ENCODE data around the gene BFSP2. TPM values are rescaled to one million over a fixed set of nuclear protein-coding genes. Genes with fewer than 3 reads are reported as not detected.

Gene BFSP2
- total RNA-seq, 1 donor from 2014 or later = not detected

DNA sequence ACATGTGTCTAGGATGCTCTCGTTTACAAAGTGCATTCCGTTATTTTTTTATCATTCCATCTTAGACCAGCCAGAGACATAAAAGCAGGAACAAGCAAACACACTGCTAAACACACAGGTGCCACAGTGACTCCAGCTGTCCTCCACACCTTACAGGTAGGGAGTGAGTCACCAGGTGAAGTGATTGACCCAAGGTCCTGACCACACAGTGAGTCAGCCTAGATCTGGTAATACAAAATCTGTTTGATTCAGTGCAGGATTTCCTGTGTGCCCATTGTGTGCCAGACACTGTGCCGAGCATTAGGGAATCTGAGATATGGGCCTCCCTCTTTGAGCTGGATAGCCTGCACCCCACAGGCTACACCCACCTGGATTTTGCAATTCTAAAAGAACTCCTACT is 16.7 kb upstream of the BFSP2 start:
- DNase-seq (ENCODE audit: low spot score in 2 of 2) (no peak), FAIRE-seq (no peak)

DNA sequence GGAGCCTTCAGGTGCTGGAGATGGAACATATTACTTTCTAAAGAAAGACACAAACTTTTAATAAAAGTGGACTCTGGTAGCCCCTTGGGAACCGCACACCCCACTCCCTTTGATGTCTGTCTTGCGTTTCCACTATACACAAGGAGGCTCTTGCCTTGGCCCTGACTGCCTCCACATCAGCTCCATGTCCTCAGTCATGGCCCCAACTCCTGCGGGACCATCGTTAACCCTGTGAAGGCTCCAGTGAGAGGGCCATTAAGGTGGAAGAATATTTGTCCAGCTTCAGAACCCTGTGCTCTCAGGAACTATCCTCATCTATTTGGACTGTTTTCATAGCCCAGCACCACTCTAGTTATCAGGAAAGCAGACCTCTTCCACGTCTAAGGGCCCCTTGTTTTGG is 16.1 kb upstream of the BFSP2 start:
- DNase-seq (ENCODE audit: low spot score in 2 of 2) (no peak), FAIRE-seq (no peak)

GRCh38 chr3:133384331-133385027 is 15.4 kb upstream of the BFSP2 start:
- no peak for FAIRE-seq

GRCh38 chr3:133386876-133387275 is 13.0 kb upstream of the BFSP2 start:
- FAIRE-seq (no peak), DNase-seq (ENCODE audit: low spot score in 2 of 2) (no peak)

More at GRCh38 chr3:133384331-133385027, 15.4 kb upstream of the BFSP2 start:
- DNase-seq (ENCODE audit: low spot score in 2 of 2) = peak; percentile 54 to 69

- DNase-seq (ENCODE audit: low spot score in 2 of 2) = no peak
- FAIRE-seq = no peak
These were observed 12.5 kb upstream of the BFSP2 start for GRCh38 chr3:133387341-133387740.

GRCh38 chr3:133388696-133389395 is 11.0 kb upstream of the BFSP2 start:
- DNase-seq (ENCODE audit: low spot score in 2 of 2) = no peak

DNA sequence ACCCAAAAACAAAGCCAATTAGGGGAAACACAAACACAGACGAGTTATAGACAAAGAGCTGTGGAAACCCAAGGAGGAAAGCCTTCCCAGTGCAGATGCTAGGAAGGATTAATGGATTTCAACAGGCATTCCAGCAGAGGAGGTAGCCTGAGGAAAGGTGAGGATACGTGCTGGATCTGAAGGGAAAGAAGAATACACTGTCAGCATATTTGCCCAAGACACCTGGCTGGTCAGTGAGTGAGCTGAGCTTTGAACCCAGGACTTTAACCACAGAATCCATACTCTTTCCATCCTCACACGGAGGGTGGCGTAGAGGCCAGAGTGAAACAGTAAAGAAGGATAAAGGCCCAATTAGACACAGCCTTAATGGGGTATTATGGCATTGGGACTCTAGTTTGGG is 9.1 kb upstream of the BFSP2 start:
- no peak for FAIRE-seq
- DNase-seq (ENCODE audit: low spot score in 2 of 2) = no peak

More at GRCh38 chr3:133388696-133389395, 11.0 kb upstream of the BFSP2 start:
- no peak for FAIRE-seq

DNA sequence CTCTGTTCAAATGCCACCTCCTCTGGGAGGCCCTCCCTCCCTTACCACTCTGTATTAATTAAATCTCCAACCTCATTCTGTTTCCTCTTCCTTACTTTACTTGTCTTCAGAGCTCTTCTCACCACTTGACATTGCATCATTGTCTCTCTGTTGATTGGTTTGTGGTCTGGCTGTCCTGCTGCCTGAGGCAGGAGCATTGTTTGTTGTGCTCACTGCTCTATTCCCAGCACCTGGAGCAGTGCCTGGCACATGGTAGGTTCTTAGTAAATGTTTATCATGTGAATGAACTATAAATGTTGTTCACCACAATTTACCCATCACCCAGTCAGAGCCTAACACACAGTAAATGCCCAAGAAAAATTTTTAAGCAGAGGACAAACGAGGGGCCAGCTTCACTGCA is 6.7 kb upstream of the BFSP2 start:
- FAIRE-seq = no peak
- no peak for DNase-seq (ENCODE audit: low spot score in 2 of 2)

DNA sequence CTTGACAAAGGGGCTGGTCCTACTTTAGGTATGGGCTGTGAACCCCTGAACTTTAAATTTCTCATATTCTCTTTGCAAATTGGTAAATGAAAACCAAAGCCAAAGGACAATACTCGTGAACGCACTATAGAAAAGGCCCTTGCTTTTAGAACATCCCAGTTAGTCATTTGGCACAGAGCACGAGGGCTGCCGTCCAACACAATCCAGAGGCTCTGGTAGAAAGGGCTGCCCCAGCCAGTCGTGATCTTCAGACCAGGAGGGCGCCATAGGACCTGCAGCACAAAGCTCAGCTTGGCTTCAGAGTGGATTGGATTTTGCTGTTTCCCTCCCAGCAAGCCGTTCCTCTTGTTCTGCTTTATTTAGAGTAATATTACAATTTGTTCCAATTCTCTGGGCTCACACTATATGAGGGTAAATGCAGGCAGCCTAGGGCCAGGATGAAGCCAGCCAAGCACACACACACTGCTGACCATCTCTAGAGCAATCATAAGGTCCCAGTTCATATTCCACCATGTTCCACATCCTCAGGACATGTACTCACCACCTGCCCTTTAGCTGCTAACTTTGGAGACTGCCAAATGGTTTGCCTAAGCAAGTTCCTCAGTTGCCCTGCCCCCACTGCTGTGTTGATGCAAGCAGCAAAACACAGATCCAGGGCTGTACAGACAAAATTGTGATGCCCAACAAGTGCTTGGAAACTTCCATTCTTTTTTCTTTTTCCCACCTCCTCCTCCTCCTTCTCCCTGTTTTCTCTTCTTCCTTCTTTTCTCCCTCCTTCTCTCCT is 6.0 kb upstream of the BFSP2 start:
- no peak for DNase-seq (ENCODE audit: low spot score in 2 of 2)
- FAIRE-seq = no peak

DNA sequence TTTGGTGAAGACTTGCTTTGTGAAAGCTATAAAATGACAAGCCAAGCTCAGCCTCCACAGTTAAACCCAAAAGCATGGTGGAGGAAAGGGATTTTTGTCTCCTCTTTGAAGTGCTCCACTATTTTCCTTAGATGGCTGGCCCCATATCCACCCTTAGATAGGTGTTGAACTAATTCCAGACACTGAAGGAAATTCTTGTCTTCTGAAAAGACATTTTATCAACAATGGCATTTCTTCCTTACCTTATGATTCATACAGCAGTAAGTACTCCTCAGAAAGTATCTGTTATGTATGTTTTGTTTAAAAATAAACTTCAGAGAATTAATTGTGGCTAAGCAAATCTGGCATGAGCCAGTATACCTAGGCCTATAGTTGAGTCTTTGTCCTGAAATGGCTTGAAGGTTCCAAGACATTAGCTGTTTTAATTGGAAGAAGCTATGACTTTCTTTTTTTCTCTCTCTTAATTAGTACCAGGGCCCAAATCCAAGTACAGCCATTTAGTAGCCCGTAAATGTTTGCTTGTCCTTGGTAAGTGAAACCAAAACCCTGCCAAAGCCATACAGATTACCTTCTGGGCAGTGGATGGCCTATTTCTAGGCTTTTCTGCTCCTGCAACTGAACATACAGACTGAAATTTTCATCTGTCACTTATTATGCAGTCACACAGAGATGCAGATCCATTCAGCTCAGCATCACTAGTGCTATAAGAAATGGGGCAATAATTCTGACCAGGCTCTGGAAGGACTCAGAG is 5.1 kb upstream of the BFSP2 start:
- no peak for DNase-seq (ENCODE audit: low spot score in 2 of 2)
- no peak for FAIRE-seq

- FAIRE-seq (no peak), DNase-seq (ENCODE audit: low spot score in 2 of 2) (no peak)
These were observed 3.0 kb upstream of the BFSP2 start for GRCh38 chr3:133396906-133397305.

- FAIRE-seq = no peak
- peak in 1 of 2 donors; percentile 27 for DNase-seq (ENCODE audit: low spot score in 2 of 2)
These were observed 1.7 kb downstream of the BFSP2 start for GRCh38 chr3:133401374-133402135.

DNA sequence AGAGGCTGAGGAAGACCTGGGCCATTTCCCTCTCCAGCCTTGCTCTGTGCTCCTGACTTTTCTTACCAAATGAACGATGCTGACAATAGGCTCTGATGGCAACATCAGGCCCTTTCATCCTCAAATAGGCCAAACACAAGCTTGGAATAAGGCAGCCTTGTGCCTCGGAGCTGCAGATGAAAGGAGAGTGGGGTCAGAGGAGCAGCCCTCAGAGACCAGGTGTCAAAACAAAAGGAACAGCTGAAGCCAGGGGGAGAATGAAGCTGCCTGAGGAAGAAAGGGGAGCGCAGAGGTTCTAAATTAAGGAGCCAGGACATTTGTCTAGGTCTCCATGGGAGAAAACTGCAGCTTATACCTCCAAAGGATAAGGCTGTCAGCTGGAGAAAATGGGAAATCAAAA is 5.1 kb downstream of the BFSP2 start:
- no peak for DNase-seq (ENCODE audit: low spot score in 2 of 2)
- no peak for FAIRE-seq

DNA sequence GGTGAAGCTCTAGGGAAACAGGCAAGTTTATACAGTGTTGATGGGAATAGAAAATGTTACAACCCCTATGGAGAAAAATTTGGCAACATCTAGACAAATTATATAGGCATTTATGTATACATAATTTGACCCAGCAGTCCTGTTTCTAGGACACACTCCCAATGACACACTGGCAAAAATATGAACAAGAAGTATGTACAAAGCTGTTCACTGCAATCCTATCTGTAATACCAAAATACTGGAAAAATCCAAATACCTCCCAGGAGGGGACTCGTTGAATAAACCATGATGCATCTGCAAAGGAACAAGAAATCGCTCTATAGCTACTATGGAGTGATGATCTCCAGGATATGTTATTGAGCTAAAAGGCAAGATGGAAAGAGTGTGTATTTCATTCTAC is 8.5 kb downstream of the BFSP2 start:
- DNase-seq (ENCODE audit: low spot score in 2 of 2) = no peak
- FAIRE-seq = no peak

- no peak for FAIRE-seq
These were observed 9.1 kb downstream of the BFSP2 start for GRCh38 chr3:133408961-133409360.

GRCh38 chr3:133410191-133410892 is 10.5 kb downstream of the BFSP2 start:
- FAIRE-seq (no peak), DNase-seq (ENCODE audit: low spot score in 2 of 2) (no peak)

More at GRCh38 chr3:133408961-133409360, 9.1 kb downstream of the BFSP2 start:
- DNase-seq (ENCODE audit: low spot score in 2 of 2) = no peak

- FAIRE-seq (no peak), DNase-seq (ENCODE audit: low spot score in 2 of 2) (no peak)
These were observed 12.6 kb downstream of the BFSP2 start for GRCh38 chr3:133412183-133413132.
